Hepatocyte (in vitro differentiated cells): Measurements from ENCODE around the gene GABRA4.

ENCODE experiments used
- EZH2 ChIP-seq: fragments of 200-600 bp; sonication (generic); IDR thresholded peaks from 2 replicates; pipeline ENCODE4 v1.6.1; 2016; ENCODE audit warnings: antibody characterized with exemption, mild to moderate bottlenecking, borderline replicate concordance
- EZH2phosphoT487 ChIP-seq: fragments of 200-600 bp; sonication (generic); IDR thresholded peaks from one replicate; pipeline ENCODE4 v1.6.1; 2018; ENCODE audit warnings: antibody characterized with exemption, mild to moderate bottlenecking, low read depth, moderate library complexity; ENCODE audit not compliant: unreplicated experiment, severe bottlenecking

GRCh38 chr4:46967631-46968030 lies 25.8 kb downstream of the GABRA4 start:
- TF ChIP-seq EZH2: no peak
- TF ChIP-seq EZH2phosphoT487: no peak
